Mesendoderm (in vitro differentiated cells): Measurements from ENCODE around the gene JAG2.

ENCODE experiments used
- DNase-seq: peaks from one replicate; pipeline ENCODE4 v3.0.0; 2013
- H2AK5ac ChIP-seq: 2 replicates; pipeline ENCODE4 v1.6.1; 2013; ENCODE audit warnings: low read length, inconsistent platforms
- H2BK120ac ChIP-seq: 2 replicates; pipeline ENCODE4 v1.6.1; 2013; ENCODE audit warnings: low read depth, mild to moderate bottlenecking, low read length, moderate library complexity, mixed read lengths
- H2BK15ac ChIP-seq: replicated peaks from 2 replicates; pipeline ENCODE4 v1.6.1; 2013; ENCODE audit warnings: low read depth, mild to moderate bottlenecking, moderate library complexity
- H2BK5ac ChIP-seq: 2 replicates; pipeline ENCODE4 v1.6.1; 2013; ENCODE audit warnings: low read length, inconsistent platforms
- H3K18ac ChIP-seq: 2 replicates; pipeline ENCODE4 v1.6.1; 2013; ENCODE audit warnings: mild to moderate bottlenecking, low read length, mixed read lengths
- H3K23ac ChIP-seq: one replicate; pipeline ENCODE4 v1.6.1; 2013; ENCODE audit warnings: low read length
- H3K27ac ChIP-seq: 2 replicates; pipeline ENCODE4 v1.5.1; 2013; ENCODE audit warnings: low read depth, mild to moderate bottlenecking, inconsistent platforms, low read length, moderate library complexity
- H3K27me3 ChIP-seq: 2 replicates; pipeline ENCODE4 v1.6.1; 2013; ENCODE audit warnings: low read length, control low read depth, mild to moderate bottlenecking, inconsistent platforms; ENCODE audit not compliant: insufficient read depth, poor library complexity
- H3K36me3 ChIP-seq: 2 replicates; pipeline ENCODE4 v1.6.1; 2013; ENCODE audit warnings: low read length, inconsistent platforms; ENCODE audit not compliant: control insufficient read depth, insufficient read depth
- H3K4ac ChIP-seq: one replicate; pipeline ENCODE4 v1.6.1; 2013; ENCODE audit warnings: low read depth, mild to moderate bottlenecking, low read length, moderate library complexity
- H3K4me1 ChIP-seq: 2 replicates; pipeline ENCODE4 v1.6.1; 2013; ENCODE audit warnings: low read depth, low read length, inconsistent platforms; ENCODE audit not compliant: control insufficient read depth
- H3K4me2 ChIP-seq: 2 replicates; pipeline ENCODE4 v1.6.1; 2013; ENCODE audit warnings: low read length
- H3K4me3 ChIP-seq: 2 replicates; pipeline ENCODE4 v1.5.1; 2013; ENCODE audit warnings: mild to moderate bottlenecking, low read length
- H3K56ac ChIP-seq: one replicate; pipeline ENCODE4 v1.6.1; 2013; ENCODE audit warnings: low read length
- H3K79me1 ChIP-seq: 2 replicates; pipeline ENCODE4 v1.6.1; 2013; ENCODE audit warnings: low read length, inconsistent platforms
- H3K79me2 ChIP-seq: 2 replicates; pipeline ENCODE4 v1.6.1; 2013; ENCODE audit warnings: mild to moderate bottlenecking, low read length; ENCODE audit not compliant: control insufficient read depth, insufficient read depth
- H3K9ac ChIP-seq: 2 replicates; pipeline ENCODE4 v1.6.1; 2013; ENCODE audit warnings: low read length, inconsistent platforms
- H4K5ac ChIP-seq: one replicate; pipeline ENCODE4 v1.6.1; 2013; ENCODE audit warnings: low read length
- H4K8ac ChIP-seq: one replicate; pipeline ENCODE4 v1.6.1; 2013; ENCODE audit warnings: low read depth, mild to moderate bottlenecking, control low read depth, low read length, moderate library complexity
- WGBS: extraction: QIAGEN DNeasy Blood & Tissue Kit; methylation state at CpG from one replicate; pipeline ENCODE4 v1.1.7; 2013; ENCODE audit warnings: low lambda C conversion rate, missing lambda C conversion rate; ENCODE audit not compliant: insufficient coverage; ENCODE audit errors: extremely low coverage; 5-methylcytosine and 5-hydroxymethylcytosine counted together

Gene JAG2

DNA sequence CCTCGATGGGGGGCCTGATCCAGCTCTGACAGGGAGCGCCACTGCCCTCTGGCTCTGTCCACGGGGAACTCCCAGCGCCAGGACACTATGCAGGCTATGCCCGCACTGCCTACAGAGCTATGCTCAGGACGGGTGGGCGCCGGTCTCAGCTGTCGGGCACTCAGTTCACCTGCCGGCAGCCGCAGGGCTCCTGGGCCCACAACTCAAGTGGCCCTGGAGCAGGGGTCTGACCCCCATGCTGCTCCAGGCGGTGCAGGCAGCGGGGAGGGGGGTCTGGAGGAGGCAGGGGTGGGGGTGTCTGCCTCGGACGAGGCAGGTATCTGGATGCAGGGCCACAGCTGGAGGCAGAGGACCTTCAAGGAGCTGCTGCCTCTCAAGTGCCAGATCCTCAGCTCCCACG is 41.1 kb upstream of the JAG2 start:
- Histone ChIP-seq H3K4me3 (no peak overlapping the region), H3K4me1 (no peaks in the 10 kb centered on the region), H4K8ac (no peak overlapping the region), H3K18ac (no peak overlapping the region), H3K4me2 (no peak overlapping the region), H3K23ac (no peak overlapping the region), H2AK5ac (no peak overlapping the region), H3K56ac (no peak overlapping the region), H3K9ac (no peak overlapping the region), H2BK15ac (no peak overlapping the region), H3K79me2 (no peaks in the 10 kb centered on the region), H3K79me1 (no peaks in the 10 kb centered on the region), H3K36me3 (no peaks in the 10 kb centered on the region), H3K4ac (no peak overlapping the region), H4K5ac (no peak overlapping the region), H2BK120ac (no peak overlapping the region), H3K27ac (no peak overlapping the region), H3K27me3 (no peaks in the 10 kb centered on the region), H2BK5ac (no peak overlapping the region)
- no peak for DNase-seq
- WGBS: no CpG with 5 or more reads among the region's 16 CpGs

DNA sequence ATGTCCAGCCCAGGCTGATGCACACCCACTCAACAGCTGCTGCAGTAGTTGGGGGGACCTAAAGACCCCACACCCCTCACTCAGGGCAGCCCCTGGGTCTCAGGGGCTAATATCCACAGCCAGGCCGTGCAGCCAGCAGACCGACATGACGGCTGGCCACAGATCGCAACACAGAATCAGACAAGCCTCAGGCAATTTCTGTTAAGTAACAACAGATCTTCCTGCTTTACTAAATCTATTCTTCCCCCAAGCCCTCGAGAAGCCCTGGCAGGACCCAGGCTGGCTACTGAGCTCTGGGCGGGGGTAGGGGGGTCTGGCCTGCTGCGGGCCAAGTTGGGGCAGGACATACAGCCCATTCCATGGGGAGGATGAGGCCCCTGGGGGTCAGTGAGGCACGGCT is 40.5 kb upstream of the JAG2 start:
- Histone ChIP-seq H3K79me1 (no peaks in the 10 kb centered on the region), H3K27ac (no peak overlapping the region), H3K4me2 (no peak overlapping the region), H3K4me1 (no peaks in the 10 kb centered on the region), H3K27me3 (no peaks in the 10 kb centered on the region), H3K4me3 (no peak overlapping the region), H2BK5ac (no peak overlapping the region), H2BK120ac (no peak overlapping the region), H3K4ac (no peak overlapping the region), H4K8ac (no peak overlapping the region), H3K36me3 (no peaks in the 10 kb centered on the region), H2BK15ac (no peak overlapping the region), H3K23ac (no peak overlapping the region), H3K9ac (no peak overlapping the region), H2AK5ac (no peak overlapping the region), H3K56ac (no peak overlapping the region), H3K18ac (no peak overlapping the region), H3K79me2 (no peaks in the 10 kb centered on the region), H4K5ac (no peak overlapping the region)
- WGBS: no CpG with 5 or more reads among the region's 8 CpGs
- no peak for DNase-seq

DNA sequence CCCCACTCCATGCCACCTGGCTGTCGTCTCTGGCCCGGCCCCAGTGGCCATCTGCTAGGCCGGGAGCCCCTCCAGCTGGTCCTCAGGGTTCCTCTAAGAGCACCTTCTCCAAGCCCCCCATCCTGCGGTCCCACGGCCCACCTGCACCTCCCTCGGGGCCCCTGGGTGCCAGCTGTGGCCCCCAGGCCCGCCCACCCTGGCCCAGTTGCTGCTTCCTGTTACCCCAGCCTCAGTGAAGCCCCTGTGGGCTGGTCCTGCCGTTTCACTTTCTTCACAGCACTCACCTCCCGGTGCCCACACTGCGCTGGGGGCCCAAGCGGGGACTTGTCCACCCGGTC is 40.1 kb upstream of the JAG2 start:
- no peaks in the 10 kb centered on the region for H3K79me2 ChIP-seq
- H3K79me1 ChIP-seq: no peaks in the 10 kb centered on the region
- no peak overlapping the region for H4K8ac ChIP-seq
- H3K4ac ChIP-seq: no peak overlapping the region
- no peak overlapping the region for H3K23ac ChIP-seq
- no CpG with 5 or more reads among the region's 12 CpGs for WGBS
- DNase-seq: no peak
- H3K56ac ChIP-seq: no peak overlapping the region
- no peak overlapping the region for H2BK15ac ChIP-seq
- H3K18ac ChIP-seq: no peak overlapping the region
- H2AK5ac ChIP-seq: no peak overlapping the region
- H3K27ac ChIP-seq: no peak overlapping the region
- H3K9ac ChIP-seq: no peak overlapping the region
- no peak overlapping the region for H2BK5ac ChIP-seq
- no peaks in the 10 kb centered on the region for H3K36me3 ChIP-seq
- no peak overlapping the region for H4K5ac ChIP-seq
- H3K4me3 ChIP-seq: no peak overlapping the region
- H3K4me1 ChIP-seq: no peaks in the 10 kb centered on the region
- no peak overlapping the region for H3K4me2 ChIP-seq
- H3K27me3 ChIP-seq: no peaks in the 10 kb centered on the region
- no peak overlapping the region for H2BK120ac ChIP-seq

DNA sequence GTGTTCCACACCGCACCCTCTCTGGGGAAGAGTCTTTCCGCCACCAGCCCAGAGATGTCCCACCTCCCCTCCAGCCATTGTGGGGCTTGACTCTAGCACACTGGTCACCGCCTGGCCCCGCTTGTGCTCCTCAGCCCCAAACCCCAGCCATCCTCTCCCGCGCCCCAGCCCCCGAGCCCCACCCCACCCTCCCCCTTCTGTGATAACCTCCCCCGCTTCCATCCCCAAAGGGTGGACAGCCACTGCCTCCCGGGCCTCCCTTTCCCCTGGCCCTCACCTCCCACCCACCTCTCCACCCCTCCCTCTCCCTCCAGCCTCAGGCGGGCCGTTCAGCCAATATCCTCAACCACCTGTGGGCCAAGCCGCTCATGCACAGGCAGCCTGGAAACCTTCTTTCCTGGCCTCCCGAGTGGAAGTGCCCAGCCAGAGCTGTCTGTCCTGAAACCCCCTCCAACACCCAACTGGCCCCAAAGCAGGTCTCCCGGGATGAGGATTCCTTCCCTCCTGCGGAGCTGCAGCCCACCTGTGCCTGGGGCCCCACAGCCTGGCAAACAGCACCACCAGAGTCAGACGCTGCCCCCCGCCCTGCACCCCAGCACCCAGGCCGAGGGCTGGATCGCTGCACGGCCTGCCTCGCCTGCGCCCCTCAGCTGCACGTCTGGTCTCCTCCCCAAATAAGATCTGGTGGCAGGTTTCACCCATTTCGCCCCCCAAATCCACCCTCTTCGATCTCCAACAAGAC is 39.6 kb upstream of the JAG2 start:
- Histone ChIP-seq H3K4me3 (no peak overlapping the region), H3K18ac (no peak overlapping the region), H3K79me2 (no peaks in the 10 kb centered on the region), H4K8ac (no peak overlapping the region), H4K5ac (no peak overlapping the region), H3K27me3 (no peaks in the 10 kb centered on the region), H2BK120ac (no peak overlapping the region), H3K4me1 (no peaks in the 10 kb centered on the region), H2AK5ac (no peak overlapping the region), H3K79me1 (no peaks in the 10 kb centered on the region), H3K9ac (no peak overlapping the region), H3K23ac (no peak overlapping the region), H3K56ac (no peak overlapping the region), H3K4ac (no peak overlapping the region), H3K36me3 (no peaks in the 10 kb centered on the region), H2BK5ac (no peak overlapping the region), H3K27ac (no peak overlapping the region), H2BK15ac (no peak overlapping the region), H3K4me2 (no peak overlapping the region)
- no peak for DNase-seq
- no CpG with 5 or more reads among the region's 25 CpGs for WGBS

DNA sequence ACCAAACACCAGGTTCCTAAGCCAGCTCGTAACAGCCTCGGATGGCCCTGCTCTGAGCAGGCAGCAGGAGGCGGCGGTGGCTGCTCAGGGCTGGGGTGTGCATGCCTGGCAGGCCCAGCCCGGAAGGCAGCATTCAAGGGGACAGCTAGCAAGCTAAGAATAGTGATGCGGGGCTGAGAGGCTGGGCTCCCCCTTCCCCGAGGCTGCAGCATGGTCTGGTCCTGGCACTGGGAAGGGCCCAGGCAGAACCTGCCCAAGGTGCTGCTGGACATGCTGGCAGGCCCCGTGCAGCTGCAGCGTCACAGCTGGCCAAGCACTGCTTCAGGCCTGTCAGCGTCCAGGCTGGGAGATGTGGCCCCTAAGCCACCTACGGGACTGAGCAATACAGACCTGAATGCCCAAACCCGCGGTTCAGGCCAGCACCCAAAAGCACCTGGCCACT is 38.9 kb upstream of the JAG2 start:
- H3K56ac ChIP-seq: no peak overlapping the region
- H3K4me3 ChIP-seq: no peak overlapping the region
- no peak overlapping the region for H2BK5ac ChIP-seq
- H2BK15ac ChIP-seq: no peak overlapping the region
- no peak overlapping the region for H3K18ac ChIP-seq
- whole genome bisulfite sequencing: no CpG with 5 or more reads among the region's 13 CpGs
- H2AK5ac ChIP-seq: no peak overlapping the region
- no peak overlapping the region for H3K4ac ChIP-seq
- no peak overlapping the region for H3K23ac ChIP-seq
- no peak overlapping the region for H3K9ac ChIP-seq
- no peaks in the 10 kb centered on the region for H3K4me1 ChIP-seq
- H4K5ac ChIP-seq: no peak overlapping the region
- H3K36me3 ChIP-seq: no peaks in the 10 kb centered on the region
- no peaks in the 10 kb centered on the region for H3K79me1 ChIP-seq
- DNase-seq: peak; percentile 40
- no peak overlapping the region for H2BK120ac ChIP-seq
- H3K79me2 ChIP-seq: no peaks in the 10 kb centered on the region
- no peaks in the 10 kb centered on the region for H3K27me3 ChIP-seq
- no peak overlapping the region for H3K27ac ChIP-seq
- no peak overlapping the region for H4K8ac ChIP-seq
- H3K4me2 ChIP-seq: no peak overlapping the region

DNA sequence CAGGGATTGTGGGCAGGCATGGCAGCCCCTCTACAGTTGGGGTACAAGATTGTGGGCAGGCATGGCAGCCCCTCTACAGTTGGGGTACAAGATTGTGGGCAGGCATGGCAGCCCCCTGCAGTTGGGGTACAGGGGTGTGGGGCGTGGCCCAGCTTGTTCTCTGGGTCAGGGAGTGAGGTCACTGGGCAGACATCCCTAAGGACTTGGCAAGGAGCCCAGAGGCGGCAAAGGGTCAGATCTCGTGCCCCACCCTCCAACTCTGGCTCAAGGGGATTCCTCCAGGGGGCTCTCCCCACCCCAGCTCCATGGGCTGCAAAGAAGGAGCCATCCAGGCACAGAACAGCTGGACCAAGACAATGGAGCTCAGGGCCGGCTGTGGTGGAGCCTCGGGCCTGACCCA is 38.3 kb upstream of the JAG2 start:
- no peak overlapping the region for H3K27ac ChIP-seq
- H3K4me3 ChIP-seq: no peak overlapping the region
- H2AK5ac ChIP-seq: no peak overlapping the region
- H3K4me2 ChIP-seq: no peak overlapping the region
- H3K9ac ChIP-seq: no peak overlapping the region
- H3K4me1 ChIP-seq: no peaks in the 10 kb centered on the region
- no peak overlapping the region for H3K56ac ChIP-seq
- no peaks in the 10 kb centered on the region for H3K79me2 ChIP-seq
- WGBS: no CpG with 5 or more reads among the region's 5 CpGs
- H3K18ac ChIP-seq: no peak overlapping the region
- no peaks in the 10 kb centered on the region for H3K79me1 ChIP-seq
- no peaks in the 10 kb centered on the region for H3K36me3 ChIP-seq
- H3K23ac ChIP-seq: no peak overlapping the region
- no peak overlapping the region for H2BK120ac ChIP-seq
- no peak overlapping the region for H4K5ac ChIP-seq
- H3K27me3 ChIP-seq: no peaks in the 10 kb centered on the region
- DNase-seq: no peak
- H2BK15ac ChIP-seq: no peak overlapping the region
- no peak overlapping the region for H4K8ac ChIP-seq
- H2BK5ac ChIP-seq: no peak overlapping the region
- no peak overlapping the region for H3K4ac ChIP-seq
